Chondrocyte (in vitro differentiated cells): ENCODE measurements around the gene DCHS2. TPM values are rescaled to one million over a fixed set of nuclear protein-coding genes. Genes with fewer than 3 reads are reported as not detected.
A peak's percentile ranks its signal among the peaks of the same experiment; 100 is the strongest.

Experiments
- DNase-seq: peaks from one replicate; pipeline ENCODE4 v3.0.0; 2021; ENCODE audit warnings: mixed read lengths, low spot score
- H3K27ac Mint-ChIP-seq: one replicate; pipeline ENCODE4 v1.8.0; 2021; ENCODE audit warnings: mild to moderate bottlenecking, moderate library complexity, mixed read lengths; ENCODE audit not compliant: unreplicated experiment
- H3K27me3 Mint-ChIP-seq: 2 replicates; pipeline ENCODE4 v1.8.0; 2021; ENCODE audit warnings: low read depth, mixed read lengths
- H3K36me3 Mint-ChIP-seq: 2 replicates; pipeline ENCODE4 v1.8.0; 2021; ENCODE audit warnings: low read depth, mixed read lengths
- H3K4me1 Mint-ChIP-seq: 2 replicates; pipeline ENCODE4 v1.8.0; 2021; ENCODE audit warnings: low read depth, mild to moderate bottlenecking, mixed read lengths
- H3K4me3 Mint-ChIP-seq: one replicate; pipeline ENCODE4 v1.8.0; 2021; ENCODE audit warnings: mild to moderate bottlenecking, moderate library complexity, mixed read lengths; ENCODE audit not compliant: unreplicated experiment
- H3K9me3 Mint-ChIP-seq: 2 replicates; pipeline ENCODE4 v1.8.0; 2021; ENCODE audit warnings: low read depth, mixed read lengths
- total RNA-seq: library from RNA; stranded (reverse); gene quantifications from 3 replicates; pipeline ENCODE4 v1.2.1, GENCODE V29; 2021
- TF ChIP-seq, protein P1 (sequence below): fragments of 200-600 bp; sonication (generic); IDR thresholded peaks from 2 replicates; pipeline ENCODE4 v1.5.0; 2021; ENCODE audit warnings: antibody characterized with exemption, mild to moderate bottlenecking, moderate library complexity

The DCHS2 gene
- total RNA-seq, 1 donor from 2014 or later, result not detected

DNA sequence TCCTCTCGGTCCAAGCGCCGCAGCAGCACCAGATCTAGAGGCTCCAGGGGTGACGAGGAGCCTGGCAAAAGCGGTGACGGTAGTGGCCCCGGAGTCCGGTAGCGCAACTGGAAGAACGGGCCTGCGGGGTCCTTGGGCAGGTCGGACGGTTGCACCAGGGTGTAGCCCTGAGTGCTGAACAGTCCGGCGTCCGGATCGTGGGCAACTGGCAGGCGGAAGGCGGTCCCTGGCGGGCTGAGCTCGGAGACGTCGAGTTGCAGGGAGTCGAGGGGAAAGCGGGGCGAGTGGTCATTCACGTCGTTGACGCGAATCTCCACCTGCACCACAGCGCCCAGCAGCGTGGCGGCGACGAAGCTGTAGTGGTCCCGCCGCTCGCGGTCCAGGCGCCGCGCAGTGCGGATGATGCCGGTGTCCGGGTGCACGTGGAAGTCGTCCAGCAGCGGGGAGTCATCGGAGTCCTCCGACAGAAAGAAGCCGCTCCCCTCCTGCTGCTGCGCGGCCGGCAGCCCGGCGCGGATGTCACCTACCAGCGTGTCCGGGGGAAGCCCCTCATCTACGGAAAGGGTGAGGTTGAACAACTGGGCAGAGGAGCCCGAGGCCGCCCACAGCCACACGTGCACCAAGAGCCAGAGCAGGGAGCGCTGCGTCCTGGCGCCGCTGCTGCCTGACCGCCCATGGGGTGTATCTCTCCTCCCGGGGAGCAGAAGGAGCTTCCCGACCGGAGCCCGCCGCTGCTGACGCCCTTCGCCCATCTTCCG lies 837 bp downstream of the DCHS2 start:
- H3K27me3 Mint-ChIP-seq, result peaks cover 58% of the 10 kb centered on the region
- no peak for DNase-seq
- H3K4me1 Mint-ChIP-seq, result peaks cover 18% of the 10 kb centered on the region

DNA sequence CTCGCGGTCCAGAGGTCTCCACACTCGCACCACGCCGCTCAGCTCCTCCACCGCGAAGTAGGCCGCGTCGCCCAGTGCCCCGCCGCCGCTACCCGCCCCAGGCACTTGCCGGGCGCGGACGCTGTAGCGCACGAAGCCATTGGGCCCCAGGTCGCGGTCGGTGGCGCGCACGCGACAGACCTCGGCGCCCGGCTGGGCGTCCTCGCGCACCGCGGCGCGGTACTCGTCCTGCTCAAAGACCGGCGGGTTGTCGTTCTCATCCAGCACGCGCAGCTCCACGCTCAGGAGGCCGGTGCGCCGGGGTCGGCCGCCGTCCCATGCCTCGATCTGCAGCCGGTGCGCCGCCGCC lies 1.4 kb downstream of the DCHS2 start:
- DNase-seq, result no peak
- Mint-ChIP-seq H3K4me3 (peak overlapping the region; percentile 69), H3K27me3 (peaks cover 56% of the 10 kb centered on the region), H3K27ac (no peak overlapping the region), H3K9me3 (no peaks in the 10 kb centered on the region), H3K4me1 (peaks cover 18% of the 10 kb centered on the region), H3K36me3 (peaks cover 2% of the 10 kb centered on the region)
- TF ChIP-seq, protein P1, sequence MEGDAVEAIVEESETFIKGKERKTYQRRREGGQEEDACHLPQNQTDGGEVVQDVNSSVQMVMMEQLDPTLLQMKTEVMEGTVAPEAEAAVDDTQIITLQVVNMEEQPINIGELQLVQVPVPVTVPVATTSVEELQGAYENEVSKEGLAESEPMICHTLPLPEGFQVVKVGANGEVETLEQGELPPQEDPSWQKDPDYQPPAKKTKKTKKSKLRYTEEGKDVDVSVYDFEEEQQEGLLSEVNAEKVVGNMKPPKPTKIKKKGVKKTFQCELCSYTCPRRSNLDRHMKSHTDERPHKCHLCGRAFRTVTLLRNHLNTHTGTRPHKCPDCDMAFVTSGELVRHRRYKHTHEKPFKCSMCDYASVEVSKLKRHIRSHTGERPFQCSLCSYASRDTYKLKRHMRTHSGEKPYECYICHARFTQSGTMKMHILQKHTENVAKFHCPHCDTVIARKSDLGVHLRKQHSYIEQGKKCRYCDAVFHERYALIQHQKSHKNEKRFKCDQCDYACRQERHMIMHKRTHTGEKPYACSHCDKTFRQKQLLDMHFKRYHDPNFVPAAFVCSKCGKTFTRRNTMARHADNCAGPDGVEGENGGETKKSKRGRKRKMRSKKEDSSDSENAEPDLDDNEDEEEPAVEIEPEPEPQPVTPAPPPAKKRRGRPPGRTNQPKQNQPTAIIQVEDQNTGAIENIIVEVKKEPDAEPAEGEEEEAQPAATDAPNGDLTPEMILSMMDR, result no peak

More for the DNA sequence above, 837 bp downstream of the DCHS2 start:
- Mint-ChIP-seq H3K36me3 (peaks cover 2% of the 10 kb centered on the region), H3K4me3 (peak overlapping the region; percentile 69), H3K9me3 (no peaks in the 10 kb centered on the region), H3K27ac (no peak overlapping the region)
- TF ChIP-seq, protein P1, result no peak

DNA sequence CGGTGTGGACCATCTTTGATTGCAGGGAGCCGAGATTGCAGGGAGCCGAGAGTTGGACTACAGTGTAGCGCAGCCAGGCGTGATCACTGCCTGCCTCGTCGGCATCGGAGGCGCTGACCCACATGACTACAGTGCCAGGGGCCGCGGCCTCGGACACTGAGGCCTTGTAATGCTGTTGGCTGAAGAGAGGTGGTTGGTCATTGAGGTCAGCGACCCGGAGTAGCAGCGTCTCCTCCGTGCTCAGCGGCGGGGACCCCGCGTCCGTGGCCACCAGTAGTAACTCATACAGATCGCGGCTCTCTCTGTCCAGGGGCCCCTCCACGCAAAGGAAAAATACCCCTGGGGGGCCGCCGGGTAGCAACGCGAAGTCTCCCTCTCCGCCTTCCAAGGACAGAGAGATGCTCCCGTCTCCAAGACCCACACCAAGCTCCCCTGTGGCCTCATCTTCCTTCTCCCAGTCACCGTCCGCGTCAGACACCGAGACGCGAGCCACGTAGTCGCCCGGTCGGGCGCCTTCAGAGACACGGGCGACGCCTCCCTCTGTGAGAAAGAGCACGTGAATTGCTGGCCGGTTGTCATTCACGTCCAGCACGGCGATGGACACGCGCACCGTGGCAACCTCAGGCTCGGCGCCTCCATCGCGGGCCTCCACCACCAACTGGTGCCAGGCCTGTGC lies 1.9 kb downstream of the DCHS2 start:
- TF ChIP-seq, protein P1, result no peak
- Mint-ChIP-seq H3K36me3 (peaks cover 2% of the 10 kb centered on the region), H3K9me3 (no peaks in the 10 kb centered on the region), H3K4me1 (peaks cover 18% of the 10 kb centered on the region), H3K4me3 (no peak overlapping the region), H3K27ac (no peak overlapping the region), H3K27me3 (peaks cover 56% of the 10 kb centered on the region)
- no peak for DNase-seq

DNA sequence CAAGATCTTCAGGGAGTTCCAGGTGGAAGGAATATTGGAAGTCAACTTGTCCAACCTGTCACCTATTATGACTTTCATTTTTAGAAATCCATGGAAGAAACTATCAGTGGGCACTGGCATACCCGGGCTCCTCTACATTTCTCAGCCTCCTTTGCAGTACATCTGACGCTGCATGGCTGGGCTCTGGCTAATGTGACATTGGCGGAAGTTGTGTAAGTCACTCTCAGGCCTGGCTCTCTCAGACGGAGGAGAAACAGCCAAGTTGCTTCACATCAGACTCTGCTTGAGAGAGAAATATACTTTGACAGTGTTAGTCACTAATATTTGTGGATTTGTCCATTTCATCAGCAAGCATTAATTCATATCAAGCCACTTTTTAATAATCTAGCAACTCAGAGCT lies 4.5 kb downstream of the DCHS2 start:
- peaks cover 35% of the 10 kb centered on the region for H3K27me3 Mint-ChIP-seq

DNA sequence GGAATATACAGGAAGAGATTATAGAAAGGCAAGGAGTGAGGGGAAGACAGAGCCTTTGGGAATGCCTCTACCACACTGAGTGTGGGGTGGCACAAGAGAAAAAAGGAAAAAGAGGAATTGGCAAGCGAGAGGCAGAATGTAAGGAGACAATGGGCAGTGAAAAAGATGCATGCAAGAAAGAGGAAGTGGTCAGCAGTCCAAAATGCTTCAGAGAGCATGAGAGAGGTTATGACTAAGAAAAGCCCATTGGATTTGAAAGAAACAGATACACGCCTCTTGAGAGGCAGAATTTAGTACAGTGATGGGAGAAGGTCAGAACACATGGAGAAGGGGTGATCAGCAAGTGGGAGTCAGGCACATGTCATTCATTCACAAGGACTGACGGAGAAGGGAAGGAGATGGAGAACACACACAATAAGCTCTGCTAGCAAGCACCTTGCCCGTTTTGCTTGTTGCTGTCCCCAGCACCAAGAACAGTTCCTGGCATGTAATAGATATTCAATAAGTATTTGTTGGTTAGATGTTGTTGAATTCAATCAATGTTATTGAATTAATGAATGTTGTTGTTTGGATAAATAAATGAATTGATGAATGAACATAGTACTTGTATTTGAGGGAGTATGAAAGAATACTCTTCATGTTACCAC lies 6.3 kb downstream of the DCHS2 start:
- Mint-ChIP-seq H3K36me3 (no peaks in the 10 kb centered on the region), H3K27ac (no peak overlapping the region), H3K4me1 (no peaks in the 10 kb centered on the region), H3K27me3 (peaks cover 20% of the 10 kb centered on the region), H3K4me3 (no peak overlapping the region), H3K9me3 (no peaks in the 10 kb centered on the region)
- DNase-seq, result no peak
- TF ChIP-seq, protein P1, result no peak

More for the DNA sequence above, 4.5 kb downstream of the DCHS2 start:
- no peak for DNase-seq
- TF ChIP-seq, protein P1, result no peak
- Mint-ChIP-seq H3K27ac (no peak overlapping the region), H3K4me3 (no peak overlapping the region), H3K4me1 (peaks cover 15% of the 10 kb centered on the region), H3K36me3 (peaks cover 2% of the 10 kb centered on the region), H3K9me3 (no peaks in the 10 kb centered on the region)
